GM23338 (cell line): ENCODE measurements around the gene POMT2. TPM values are rescaled to one million over a fixed set of nuclear protein-coding genes. Genes with fewer than 3 reads are reported as not detected.

Experiments used
- ATAC-seq: fragments of 200-7000 bp; cut with Tn5 transposase; 3 replicates; pipeline ENCODE4 v1.9.1; 2020
- DNase-seq: peaks from one replicate; pipeline ENCODE4 v3.0.0-alpha.2; 2015; ENCODE audit warnings: low spot score
- H2AFZ ChIP-seq: fragments of 200-600 bp; sonication (generic); 2 replicates; pipeline ENCODE4 v1.8.0; 2016; ENCODE audit warnings: antibody characterized with exemption, mild to moderate bottlenecking, moderate library complexity
- H3F3A ChIP-seq: fragments of 200-600 bp; sonication (generic); replicated peaks from 2 replicates; pipeline ENCODE4 v1.8.0; 2017; ENCODE audit warnings: antibody characterized with exemption, mixed run types, low read depth
- H3K27ac ChIP-seq: fragments of 200-600 bp; sonication (generic); 2 replicates; pipeline ENCODE4 v1.6.1; 2016; ENCODE audit warnings: low read depth
- H3K27me3 ChIP-seq: fragments of 200-600 bp; sonication (generic); 2 replicates; pipeline ENCODE4 v1.8.0; 2016; ENCODE audit warnings: mild to moderate bottlenecking, mixed run types, moderate library complexity; ENCODE audit not compliant: insufficient read depth
- H3K36me3 ChIP-seq: fragments of 200-600 bp; sonication (generic); 2 replicates; pipeline ENCODE4 v1.8.0; 2016; ENCODE audit warnings: mild to moderate bottlenecking; ENCODE audit not compliant: insufficient read depth
- H3K4me1 ChIP-seq: fragments of 200-600 bp; sonication (generic); 2 replicates; pipeline ENCODE4 v1.8.0; 2016; ENCODE audit warnings: mild to moderate bottlenecking, moderate library complexity; ENCODE audit not compliant: insufficient read depth
- H3K4me2 ChIP-seq: fragments of 200-600 bp; sonication (generic); 2 replicates; pipeline ENCODE4 v1.7.1; 2017; ENCODE audit warnings: mixed run types
- H3K4me3 ChIP-seq: fragments of 200-600 bp; sonication (generic); 2 replicates; pipeline ENCODE4 v1.6.1; 2016; ENCODE audit warnings: mixed run types
- H3K79me2 ChIP-seq: fragments of 200-600 bp; sonication (generic); replicated peaks from 2 replicates; pipeline ENCODE4 v1.8.0; 2017; ENCODE audit warnings: mild to moderate bottlenecking; ENCODE audit not compliant: insufficient read depth
- H3K9me2 ChIP-seq: fragments of 200-600 bp; sonication (generic); 2 replicates; pipeline ENCODE4 v1.8.0; 2017; ENCODE audit not compliant: insufficient read depth
- H4K20me1 ChIP-seq: fragments of 200-600 bp; sonication (generic); replicated peaks from 2 replicates; pipeline ENCODE4 v1.8.0; 2017; ENCODE audit warnings: mild to moderate bottlenecking; ENCODE audit not compliant: insufficient read depth
- H3K27ac Mint-ChIP-seq: 2 replicates; pipeline ENCODE4 v1.8.0; 2020; ENCODE audit warnings: inconsistent platforms, mild to moderate bottlenecking, moderate library complexity, mixed read lengths
- H3K27me3 Mint-ChIP-seq: 3 replicates; pipeline ENCODE4 v1.8.0; 2022; ENCODE audit warnings: low read depth, mild to moderate bottlenecking, moderate library complexity, mixed read lengths, inconsistent platforms; ENCODE audit not compliant: insufficient read depth, poor library complexity
- H3K36me3 Mint-ChIP-seq: 3 replicates; pipeline ENCODE4 v1.8.0; 2021; ENCODE audit warnings: low read depth, mild to moderate bottlenecking, inconsistent platforms, moderate library complexity, mixed read lengths
- H3K4me1 Mint-ChIP-seq: 3 replicates; pipeline ENCODE4 v1.8.0; 2020; ENCODE audit warnings: mild to moderate bottlenecking, inconsistent platforms, mixed read lengths
- H3K4me3 Mint-ChIP-seq: 3 replicates; pipeline ENCODE4 v1.8.0; 2021; ENCODE audit warnings: moderate library complexity, mild to moderate bottlenecking, inconsistent platforms, mixed read lengths
- H3K9me3 Mint-ChIP-seq: 3 replicates; pipeline ENCODE4 v1.8.0; 2020; ENCODE audit warnings: moderate library complexity, mild to moderate bottlenecking, inconsistent platforms, mixed read lengths
- CTCF ChIP-seq, 2 experiments: fragments of 200-600 bp in 1 of 2; sonication (generic) in 1 of 2; conservative IDR thresholded peaks; 2 replicates each; pipeline versions ENCODE4 v1.5.1 to v1.6.1; 2016 to 2017; ENCODE audit warnings: antibody characterized with exemption in 2 of 2, low read depth in 2 of 2, mild to moderate bottlenecking in 2 of 2, moderate library complexity in 1 of 2
- EZH2 ChIP-seq: fragments of 200-600 bp; sonication (generic); IDR thresholded peaks from one replicate; pipeline ENCODE4 v1.8.0; 2017; ENCODE audit warnings: antibody characterized with exemption, mild to moderate bottlenecking, low read depth; ENCODE audit not compliant: unreplicated experiment
- JUNB ChIP-seq: IDR thresholded peaks from one replicate; pipeline ENCODE4 v1.6.1; 2016; ENCODE audit warnings: antibody characterized with exemption; ENCODE audit not compliant: unreplicated experiment
- POLR2AphosphoS5 ChIP-seq: IDR thresholded peaks from 2 replicates; pipeline ENCODE4 v1.6.1; 2016; ENCODE audit warnings: antibody characterized with exemption, low read depth
- STAT1 ChIP-seq: IDR thresholded peaks from one replicate; pipeline ENCODE4 v1.6.1; 2016; ENCODE audit warnings: antibody characterized with exemption; ENCODE audit not compliant: unreplicated experiment
- ZNF114 ChIP-seq: fragments of 250-450 bp; sonication (Bioruptor Pico); IDR thresholded peaks from 2 replicates; pipeline ENCODE4 v1.5.0; 2020; ENCODE audit warnings: mild to moderate bottlenecking, moderate library complexity
- ZNF331 ChIP-seq: fragments of 250-450 bp; sonication (Bioruptor Pico); IDR thresholded peaks from 2 replicates; pipeline ENCODE4 v1.5.0; 2020; ENCODE audit warnings: low read depth, mild to moderate bottlenecking, moderate library complexity
- polyA plus RNA-seq: library from polyadenylated mRNA; unstranded; fragments of >200 nt; fragmentation: Nextera tagmentation; extraction: Ambion mirVana; gene quantifications from 2 replicates; pipeline ENCODE4 v1.2.1, GENCODE V29; 2016
- total RNA-seq: library from RNA; depleted of rRNA; stranded (reverse); fragments of >200 nt; shearing (Covaris generic); gene quantifications from 2 replicates; pipeline ENCODE4 v1.2.3, GENCODE V29; 2014
- TF ChIP-seq, protein P1 (sequence below): IDR thresholded peaks from one replicate; pipeline ENCODE4 v1.6.1; 2018; ENCODE audit warnings: antibody characterized with exemption; ENCODE audit not compliant: unreplicated experiment

The POMT2 gene
- total and polyA plus RNA-seq, 2 experiments from 2014 or later, result 24.3 to 29.9 TPM

GRCh38 chr14:77276959-77277358, 43.7 kb downstream of the POMT2 start (continued):
- TF ChIP-seq, protein P1, sequence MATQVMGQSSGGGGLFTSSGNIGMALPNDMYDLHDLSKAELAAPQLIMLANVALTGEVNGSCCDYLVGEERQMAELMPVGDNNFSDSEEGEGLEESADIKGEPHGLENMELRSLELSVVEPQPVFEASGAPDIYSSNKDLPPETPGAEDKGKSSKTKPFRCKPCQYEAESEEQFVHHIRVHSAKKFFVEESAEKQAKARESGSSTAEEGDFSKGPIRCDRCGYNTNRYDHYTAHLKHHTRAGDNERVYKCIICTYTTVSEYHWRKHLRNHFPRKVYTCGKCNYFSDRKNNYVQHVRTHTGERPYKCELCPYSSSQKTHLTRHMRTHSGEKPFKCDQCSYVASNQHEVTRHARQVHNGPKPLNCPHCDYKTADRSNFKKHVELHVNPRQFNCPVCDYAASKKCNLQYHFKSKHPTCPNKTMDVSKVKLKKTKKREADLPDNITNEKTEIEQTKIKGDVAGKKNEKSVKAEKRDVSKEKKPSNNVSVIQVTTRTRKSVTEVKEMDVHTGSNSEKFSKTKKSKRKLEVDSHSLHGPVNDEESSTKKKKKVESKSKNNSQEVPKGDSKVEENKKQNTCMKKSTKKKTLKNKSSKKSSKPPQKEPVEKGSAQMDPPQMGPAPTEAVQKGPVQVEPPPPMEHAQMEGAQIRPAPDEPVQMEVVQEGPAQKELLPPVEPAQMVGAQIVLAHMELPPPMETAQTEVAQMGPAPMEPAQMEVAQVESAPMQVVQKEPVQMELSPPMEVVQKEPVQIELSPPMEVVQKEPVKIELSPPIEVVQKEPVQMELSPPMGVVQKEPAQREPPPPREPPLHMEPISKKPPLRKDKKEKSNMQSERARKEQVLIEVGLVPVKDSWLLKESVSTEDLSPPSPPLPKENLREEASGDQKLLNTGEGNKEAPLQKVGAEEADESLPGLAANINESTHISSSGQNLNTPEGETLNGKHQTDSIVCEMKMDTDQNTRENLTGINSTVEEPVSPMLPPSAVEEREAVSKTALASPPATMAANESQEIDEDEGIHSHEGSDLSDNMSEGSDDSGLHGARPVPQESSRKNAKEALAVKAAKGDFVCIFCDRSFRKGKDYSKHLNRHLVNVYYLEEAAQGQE, result no peak
- no peak for TF ChIP-seq ZNF331 (CRISPR knock-in tag)
- no peak for TF ChIP-seq ZNF114 (CRISPR knock-in tag)
- TF ChIP-seq EZH2, result no peak
- TF ChIP-seq STAT1, result no peak

- Histone ChIP-seq H4K20me1 (no peaks in the 10 kb centered on the region; the same call in 1 of the 2 replicates), H3K36me3 (no peaks in the 10 kb centered on the region), H3K4me1 (no peaks in the 10 kb centered on the region), H3F3A (no peaks in the 10 kb centered on the region), H3K4me2 (no peak overlapping the region), H3K79me2 (no peaks in the 10 kb centered on the region), H3K4me3 (no peak overlapping the region), H2AFZ (no peak overlapping the region), H3K9me2 (no peaks in the 10 kb centered on the region), H3K27me3 (peaks cover 18% of the 10 kb centered on the region), H3K27ac (no peak overlapping the region)
- H3K4me1 Mint-ChIP-seq, result peaks cover 4% of the 10 kb centered on the region; the same call in 2 of the 3 replicates
- H3K4me3 Mint-ChIP-seq, result no peak overlapping the region
- no peak for TF ChIP-seq JUNB
- peak in 1 of 2 experiments; percentile 36; a peak in 2 of 4 replicates for TF ChIP-seq CTCF (conservative IDR thresholded peaks at IDR 0.05; ENCODE audit: low read depth in 2 of 2)
- ATAC-seq (peak; percentile 34; the same call in 2 of the 3 replicates), DNase-seq (no peak)
- H3K9me3 Mint-ChIP-seq, result no peaks in the 10 kb centered on the region
- H3K36me3 Mint-ChIP-seq, result peaks cover 7% of the 10 kb centered on the region; the same call in 1 of the 3 replicates
- 0 out of 2 replicates have a peak overlapping the region, but pooled peaks have one; percentile 23 for H3K27ac Mint-ChIP-seq
- peaks cover 25% of the 10 kb centered on the region for H3K27me3 Mint-ChIP-seq
Measured at GRCh38 chr14:77276295-77276935, 44.3 kb downstream of the POMT2 start.

DNA sequence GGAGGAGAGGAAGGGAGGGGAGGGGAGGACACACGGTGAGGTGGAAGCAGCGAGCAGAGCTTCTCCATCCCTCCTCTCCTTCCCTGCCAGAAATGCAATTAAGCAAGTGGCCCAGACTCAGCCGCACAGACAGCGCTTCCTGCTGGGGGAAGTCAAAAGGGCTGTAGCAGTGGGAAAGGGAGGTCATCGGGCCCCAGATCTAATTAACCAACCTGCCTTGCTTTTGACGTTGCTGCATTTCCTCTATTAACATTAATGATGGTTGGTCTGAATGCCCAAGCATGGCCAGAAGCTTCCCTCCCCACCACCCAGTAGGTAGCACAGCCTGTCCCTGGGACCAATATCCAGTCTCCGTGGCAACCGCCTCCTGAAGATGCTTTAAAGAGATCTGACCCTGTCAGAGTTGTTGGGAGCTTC, 45.1 kb downstream of the POMT2 start:
- H3K4me3 Mint-ChIP-seq, result no peak overlapping the region; the same call in 2 of the 3 replicates
- peak; percentile 36 to 55 for TF ChIP-seq CTCF (conservative IDR thresholded peaks at IDR 0.05; ENCODE audit: low read depth in 2 of 2)
- no peak for TF ChIP-seq POLR2AphosphoS5
- Histone ChIP-seq H3K27ac (no peak overlapping the region), H4K20me1 (no peaks in the 10 kb centered on the region; the same call in 1 of the 2 replicates), H3K9me2 (no peaks in the 10 kb centered on the region), H3K27me3 (peaks cover 26% of the 10 kb centered on the region), H3K79me2 (no peaks in the 10 kb centered on the region), H3K4me2 (no peak overlapping the region), H2AFZ (no peak overlapping the region), H3F3A (no peaks in the 10 kb centered on the region), H3K4me1 (no peaks in the 10 kb centered on the region), H3K4me3 (no peak overlapping the region), H3K36me3 (no peaks in the 10 kb centered on the region)
- peaks cover 29% of the 10 kb centered on the region for H3K27me3 Mint-ChIP-seq
- peaks cover 7% of the 10 kb centered on the region; the same call in 1 of the 3 replicates for H3K36me3 Mint-ChIP-seq
- peak; percentile 11; the same call in 2 of the 3 replicates for ATAC-seq
- peak; percentile 52 for DNase-seq
- no peak overlapping the region for H3K27ac Mint-ChIP-seq
- no peaks in the 10 kb centered on the region for H3K9me3 Mint-ChIP-seq
- peaks cover 4% of the 10 kb centered on the region; the same call in 2 of the 3 replicates for H3K4me1 Mint-ChIP-seq
